HCT116 (cell line): ENCODE measurements around the gene KRTAP5-9. TPM values are rescaled to one million over a fixed set of nuclear protein-coding genes. Genes with fewer than 3 reads are reported as not detected.
A peak's percentile ranks its signal among the peaks of the same experiment; 100 is the strongest.

Experiments used
- ATAC-seq: fragments of 200-7000 bp; cut with Tn5 transposase; 2 replicates; pipeline ENCODE4 v1.9.1; 2020; ENCODE audit warnings: mild to moderate bottlenecking, moderate library complexity
- BruUV-seq: library from RNA; stranded (reverse); fragments of 400-500 nt; replicated peaks from 2 replicates; lab custom pipeline; 2021; lab: Mats Ljungman, UMichigan
- CTCF ChIA-PET: fragments of 300-600 bp; sonication (Branson Sonifier 250); formaldehyde crosslinking; loops from one replicate; lab custom pipeline; 2021; ENCODE audit warnings: antibody characterized with exemption; lab: Charles Lee
- POLR2A ChIA-PET: fragments of 300-600, 350-600 bp; sonication (Branson Sonifier 250); formaldehyde crosslinking; loops from one replicate; lab custom pipeline; 2021; ENCODE audit warnings: antibody characterized with exemption; lab: Charles Lee
- RAD21 ChIA-PET, 2 experiments: fragments of 300-600 bp; sonication (Branson Sonifier 250); formaldehyde crosslinking; loops; one replicate each; lab custom pipeline; 2023; ENCODE audit warnings: low total read pairs in 2 of 2; ENCODE audit not compliant: uncharacterized antibody in 2 of 2, unreplicated experiment in 2 of 2, low non-redundant PET in 1 of 2; lab: Charles Lee
- DNase-seq: peaks from one replicate; pipeline ENCODE4 v3.0.0-alpha.2; 2010; ENCODE audit warnings: low read depth, low spot score
- H2AFZ ChIP-seq: fragments of 200-600 bp; shearing (Covaris generic), sonication (generic); 2 replicates; pipeline ENCODE4 v1.6.1; 2017; ENCODE audit warnings: low read depth, mixed run types, mixed read lengths, antibody characterized with exemption, low read length; ENCODE audit not compliant: poor library complexity, severe bottlenecking
- H3K27ac ChIP-seq: 2 replicates; pipeline ENCODE4 v1.5.1; 2012; ENCODE audit warnings: low read depth, low read length
- H3K27me3 ChIP-seq: fragments of 200-600 bp; sonication (generic); 2 replicates; pipeline ENCODE4 v1.6.1; 2016; ENCODE audit warnings: mixed run types, low read length, mixed read lengths; ENCODE audit not compliant: insufficient read depth
- H3K36me3 ChIP-seq, 2 experiments: fragments of 200-500 bp in 1 of 2; fragments of 200-600 bp in 1 of 2; sonication (Bioruptor generic) in 1 of 2; sonication (generic) in 1 of 2; 2 replicates each; pipeline versions ENCODE4 v1.5.1 to v1.6.1; 2014 to 2016; ENCODE audit warnings: low read length in 2 of 2, inconsistent platforms in 1 of 2, mixed read lengths in 1 of 2, mixed run types in 1 of 2; ENCODE audit not compliant: insufficient read depth in 2 of 2, control insufficient read depth in 1 of 2
- H3K4me1 ChIP-seq, 2 experiments: fragments of 200-600 bp in 1 of 2; sonication (generic) in 1 of 2; 2 replicates each; pipeline versions ENCODE4 v1.5.1 to v1.6.1; 2012 to 2017; ENCODE audit warnings: low read length in 2 of 2, inconsistent platforms in 1 of 2, mild to moderate bottlenecking in 1 of 2, mixed read lengths in 1 of 2, mixed run types in 1 of 2, moderate library complexity in 1 of 2; ENCODE audit not compliant: insufficient read depth in 2 of 2, control insufficient read depth in 1 of 2
- H3K4me2 ChIP-seq: fragments of 200-600 bp; sonication (generic); 2 replicates; pipeline ENCODE4 v1.6.1; 2017; ENCODE audit warnings: mixed run types, low read length, mixed read lengths
- H3K4me3 ChIP-seq, 2 experiments: fragments of 200-600 bp in 1 of 2; sonication (generic) in 1 of 2; replicated peaks in 1 of 2; 2 replicates each; pipeline ENCODE4 v1.5.1; 2011 to 2016; ENCODE audit warnings: low read length in 2 of 2, control low read depth in 1 of 2, low read depth in 1 of 2, mild to moderate bottlenecking in 1 of 2, mixed read lengths in 1 of 2, mixed run types in 1 of 2
- H3K79me2 ChIP-seq: fragments of 200-600 bp; sonication (generic); 2 replicates; pipeline ENCODE4 v1.6.1; 2017; ENCODE audit warnings: mild to moderate bottlenecking, mixed run types, low read length, moderate library complexity, mixed read lengths; ENCODE audit not compliant: insufficient read depth
- H3K9ac ChIP-seq: fragments of 200-600 bp; sonication (generic); 2 replicates; pipeline ENCODE4 v1.6.1; 2016; ENCODE audit warnings: low read length, mixed read lengths
- H3K9me2 ChIP-seq: fragments of 200-600 bp; sonication (generic), shearing (Covaris generic); 2 replicates; pipeline ENCODE4 v1.6.1; 2017; ENCODE audit warnings: mixed run types, mild to moderate bottlenecking, moderate library complexity; ENCODE audit not compliant: insufficient read depth
- H3K9me3 ChIP-seq, 2 experiments: fragments of 200-500 bp in 1 of 2; fragments of 200-600 bp in 1 of 2; sonication (Bioruptor generic) in 1 of 2; sonication (generic) in 1 of 2; 2 replicates each; pipeline ENCODE4 v1.6.1; 2014 to 2017; ENCODE audit warnings: low read length in 2 of 2, mixed read lengths in 2 of 2, inconsistent platforms in 1 of 2, low read depth in 1 of 2, mild to moderate bottlenecking in 1 of 2, mixed run types in 1 of 2, moderate library complexity in 1 of 2; ENCODE audit not compliant: control insufficient read depth in 1 of 2, insufficient read depth in 1 of 2
- H4K20me1 ChIP-seq: fragments of 200-600 bp; sonication (generic), shearing (Covaris generic); 2 replicates; pipeline ENCODE4 v1.6.1; 2017; ENCODE audit warnings: mixed run types, mild to moderate bottlenecking, moderate library complexity; ENCODE audit not compliant: insufficient read depth
- EGR1 ChIP-seq: IDR thresholded peaks from 2 replicates; pipeline ENCODE4 v1.6.1; 2012; ENCODE audit warnings: low read depth
- RAD21 ChIP-seq: IDR thresholded peaks from 2 replicates; pipeline ENCODE4 v1.6.1; 2012; ENCODE audit warnings: low read depth, mild to moderate bottlenecking
- SP1 ChIP-seq: IDR thresholded peaks from 2 replicates; pipeline ENCODE4 v1.6.1; 2012; ENCODE audit warnings: low read depth
- ZBTB33 ChIP-seq: IDR thresholded peaks from 2 replicates; pipeline ENCODE4 v1.6.1; 2011; ENCODE audit warnings: mild to moderate bottlenecking, low read length, moderate library complexity; ENCODE audit not compliant: insufficient replicate concordance; ENCODE audit errors: extremely low read depth
- ZFX ChIP-seq: fragments of 450-650 bp; IDR thresholded peaks from 2 replicates; pipeline ENCODE4 v1.6.1; 2017
- intact Hi-C: fragments of 100-400 bp; cut with micrococcal nuclease; formaldehyde crosslinking; loops from 2 replicates; pipeline ENCODE4 v1.10.0; 2022
- total RNA-seq: library from RNA; stranded (reverse); gene quantifications from one replicate; pipeline ENCODE4 v1.2.1, GENCODE V29; 2021; ENCODE audit not compliant: unreplicated experiment

KRTAP5-9 gene
- total RNA-seq, 1 experiment from 2014 or later = 0.27 TPM

- TF ChIP-seq ZFX (no peak), EGR1 (no peak), ZBTB33 (no peak)
- TF ChIP-seq, all 23 proteins: peak for 0
- ATAC-seq (no peak), DNase-seq (no peak)
- no peak overlapping the region for H3K4me3 ChIP-seq
- no peaks in the 10 kb centered on the region for H3K79me2 ChIP-seq
- H3K9ac ChIP-seq = no peak overlapping the region
- H3K4me1 ChIP-seq = peaks cover 0 to 16% of the 10 kb centered on the region in 2 experiments; a peak in 2 of 4 replicates
- no peak overlapping the region for H2AFZ ChIP-seq
- peaks cover 2% of the 10 kb centered on the region; the same call in 1 of the 2 replicates for H3K27me3 ChIP-seq
- H3K27ac ChIP-seq = no peak overlapping the region
- no peak overlapping the region for H3K4me2 ChIP-seq
- no peaks in the 10 kb centered on the region for H3K9me3 ChIP-seq
- BruUV-seq = no TSS peak
- ChIA-PET CTCF (no interaction called here), RAD21 (no interaction called here), POLR2A (no interaction called here)
- H4K20me1 ChIP-seq = no peaks in the 10 kb centered on the region
- intact Hi-C loops = no loop called here
- H3K9me2 ChIP-seq = no peaks in the 10 kb centered on the region
- no peaks in the 10 kb centered on the region for H3K36me3 ChIP-seq
Observed at GRCh38 chr11:71558996-71559395, 10.8 kb downstream of the KRTAP5-9 start.

DNA sequence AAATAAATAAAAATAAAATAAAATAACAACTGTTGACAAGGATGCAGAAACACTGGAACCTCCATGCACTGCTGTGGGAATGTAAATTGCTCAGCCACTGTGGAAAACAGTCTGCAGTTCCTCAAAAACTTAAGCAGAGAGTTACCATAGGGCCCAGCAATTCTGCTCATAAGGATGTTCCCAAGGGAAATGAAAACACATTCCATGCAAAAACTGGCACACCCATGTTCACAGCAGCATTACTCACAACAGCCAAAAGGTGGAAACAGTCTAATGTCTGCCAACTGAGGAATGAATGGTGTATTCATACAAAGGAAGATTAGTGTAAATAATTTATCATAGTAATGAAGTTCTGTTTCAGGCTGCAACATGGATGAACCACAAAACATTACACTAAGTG, 13.9 kb downstream of the KRTAP5-9 start:
- H4K20me1 ChIP-seq = no peaks in the 10 kb centered on the region
- no peaks in the 10 kb centered on the region for H3K9me2 ChIP-seq
- H3K9me3 ChIP-seq = no peaks in the 10 kb centered on the region
- H3K36me3 ChIP-seq = no peaks in the 10 kb centered on the region
- H3K79me2 ChIP-seq = no peaks in the 10 kb centered on the region
- peak; percentile 61 for ATAC-seq
- intact Hi-C loops = no loop called here
- ChIA-PET POLR2A (no interaction called here), RAD21 (no interaction called here), CTCF (interaction anchor here (2.4 kb wide), 1 partner anchor 18 kb away, joined by 19 read pairs; no protein-coding TSS in a partner anchor)
- H2AFZ ChIP-seq = no peak overlapping the region
- no TSS peak for BruUV-seq
- peak; percentile 18 for DNase-seq
- H3K27ac ChIP-seq = no peak overlapping the region
- TF ChIP-seq SP1 (no peak), EGR1 (no peak), ZBTB33 (no peak), RAD21 (no peak)
- H3K4me1 ChIP-seq = peaks cover 0 to 16% of the 10 kb centered on the region in 2 experiments; a peak in 2 of 4 replicates
- peak overlapping the region; percentile 32; the same call in 1 of the 2 replicates for H3K4me2 ChIP-seq
- peaks cover 3% of the 10 kb centered on the region; the same call in 1 of the 2 replicates for H3K27me3 ChIP-seq
- no peak overlapping the region for H3K4me3 ChIP-seq
- no peak overlapping the region for H3K9ac ChIP-seq
